DND-41 (cell line): ENCODE results near the gene SENP7.
"Not testable (repeated sequence)": the region's sequence is repeated elsewhere in the genome, so short reads cannot be mapped to it uniquely, and the experiment has no call there.

Source experiments
- ATAC-seq: fragments of 200-7000 bp; cut with Tn5 transposase; 3 replicates; pipeline ENCODE4 v1.9.1; 2021; ENCODE audit warnings: low read depth; ENCODE audit not compliant: insufficient read depth
- DNase-seq: peaks from one replicate; pipeline ENCODE4 v3.0.0-alpha.2; 2020
- H2AFZ ChIP-seq: 2 replicates; pipeline ENCODE4 v1.6.0; 2012; ENCODE audit warnings: low read depth, low read length
- H3K27ac ChIP-seq: 2 replicates; pipeline ENCODE4 v1.5.1; 2012; ENCODE audit warnings: low read length, inconsistent platforms
- H3K27me3 ChIP-seq: fragments of 200-600 bp; sonication (generic); 2 replicates; pipeline ENCODE4 v1.6.0; 2012; ENCODE audit warnings: low read length, mild to moderate bottlenecking, inconsistent platforms; ENCODE audit not compliant: insufficient read depth, poor library complexity
- H3K36me3 ChIP-seq: 2 replicates; pipeline ENCODE4 v1.5.1; 2012; ENCODE audit warnings: low read length, inconsistent platforms; ENCODE audit not compliant: insufficient read depth
- H3K4me1 ChIP-seq: 2 replicates; pipeline ENCODE4 v1.5.1; 2012; ENCODE audit warnings: mild to moderate bottlenecking, low read length; ENCODE audit not compliant: insufficient read depth
- H3K4me2 ChIP-seq: 2 replicates; pipeline ENCODE4 v1.6.0; 2012; ENCODE audit warnings: mild to moderate bottlenecking, moderate library complexity, low read length, inconsistent platforms; ENCODE audit not compliant: insufficient read depth
- H3K4me3 ChIP-seq, 2 experiments: fragments of 200-600 bp in 1 of 2; shearing (Covaris generic) in 1 of 2; 2 replicates each; pipeline ENCODE4 v1.5.1; 2012 to 2016; ENCODE audit warnings: inconsistent platforms in 2 of 2, low read length in 2 of 2, mild to moderate bottlenecking in 2 of 2, low read depth in 1 of 2, moderate library complexity in 1 of 2
- H3K79me2 ChIP-seq: 2 replicates; pipeline ENCODE4 v1.6.0; 2012; ENCODE audit warnings: low read length, inconsistent platforms; ENCODE audit not compliant: insufficient read depth
- H3K9ac ChIP-seq: 2 replicates; pipeline ENCODE4 v1.6.0; 2012; ENCODE audit warnings: low read depth, mild to moderate bottlenecking, inconsistent platforms, low read length, moderate library complexity
- H3K9me3 ChIP-seq: 2 replicates; pipeline ENCODE4 v1.5.1; 2012; ENCODE audit warnings: low read length, moderate library complexity, mild to moderate bottlenecking, inconsistent platforms; ENCODE audit not compliant: insufficient read depth, severe bottlenecking
- H4K20me1 ChIP-seq: 2 replicates; pipeline ENCODE4 v1.6.0; 2012; ENCODE audit warnings: low read length; ENCODE audit not compliant: insufficient read depth
- CTCF ChIP-seq: IDR thresholded peaks from 2 replicates; pipeline ENCODE4 v1.5.1; 2012; ENCODE audit warnings: borderline replicate concordance, low read length, moderate library complexity, mild to moderate bottlenecking; ENCODE audit not compliant: poor library complexity, severe bottlenecking; ENCODE audit errors: extremely low read depth
- EZH2 ChIP-seq: IDR thresholded peaks from 3 replicates; pipeline ENCODE4 v1.6.1; 2012; ENCODE audit warnings: borderline replicate concordance, low read depth, mild to moderate bottlenecking, moderate library complexity, low read length, inconsistent platforms; ENCODE audit not compliant: severe bottlenecking

Gene SENP7

GRCh38 chr3:101310978-101311375 is 202.0 kb downstream of the SENP7 start:
- DNase-seq, result no peak

DNA sequence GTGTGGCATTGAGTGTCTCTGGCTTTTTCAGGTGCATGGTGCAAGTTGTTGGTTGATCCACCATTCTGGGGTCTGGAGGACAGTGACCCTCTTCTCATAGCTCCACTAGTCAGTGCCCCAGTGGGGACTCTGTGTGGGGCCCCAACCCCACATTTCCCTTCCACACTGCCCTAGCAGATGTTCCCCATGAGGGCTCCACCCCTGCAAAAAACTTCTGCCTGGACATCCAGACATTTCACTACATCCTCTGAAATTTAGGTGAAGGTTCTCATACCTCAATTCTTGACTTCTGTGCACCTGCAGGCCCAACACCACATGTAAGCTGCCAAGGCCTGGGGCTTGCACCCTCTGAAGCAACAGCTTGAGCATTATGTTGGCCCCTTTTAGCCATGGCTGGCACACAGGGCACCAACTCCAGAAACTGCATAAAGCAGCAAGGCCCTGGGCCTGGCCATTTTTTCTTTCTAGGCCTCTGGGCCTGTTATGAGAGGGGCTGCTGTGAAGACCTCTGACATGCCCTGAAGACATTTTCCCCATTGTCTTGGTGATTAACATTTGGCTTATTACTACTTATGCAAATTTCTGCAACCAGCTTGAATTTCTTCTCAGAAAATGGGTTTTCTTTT is 204.8 kb downstream of the SENP7 start:
- peak; percentile 21 for DNase-seq
- not testable (repeated sequence) for H3K4me1 ChIP-seq, H3K9me3 ChIP-seq, H3K4me2 ChIP-seq, H3K9ac ChIP-seq, H2AFZ ChIP-seq, H3K36me3 ChIP-seq, H3K4me3 ChIP-seq, H3K27ac ChIP-seq, ATAC-seq, H3K79me2 ChIP-seq, H4K20me1 ChIP-seq, H3K27me3 ChIP-seq

More at GRCh38 chr3:101310978-101311375, 202.0 kb downstream of the SENP7 start:
- Histone ChIP-seq H4K20me1 (no peaks in the 10 kb centered on the region), H3K9me3 (peaks cover 9% of the 10 kb centered on the region), H2AFZ (no peak overlapping the region), H3K4me3 (no peak overlapping the region), H3K9ac (no peak overlapping the region), H3K27ac (no peak overlapping the region), H3K4me2 (no peak overlapping the region), H3K27me3 (no peaks in the 10 kb centered on the region), H3K36me3 (no peaks in the 10 kb centered on the region), H3K4me1 (no peaks in the 10 kb centered on the region), H3K79me2 (no peaks in the 10 kb centered on the region)
- TF ChIP-seq CTCF (no peak), EZH2 (no peak)
- ATAC-seq, result no peak

GRCh38 chr3:101303836-101304235 is 209.2 kb downstream of the SENP7 start:
- no peaks in the 10 kb centered on the region for H3K4me1 ChIP-seq
- H3K9me3 ChIP-seq, result peaks cover 9% of the 10 kb centered on the region
- TF ChIP-seq CTCF, result no peak
- TF ChIP-seq EZH2, result no peak
- no peak overlapping the region for H3K9ac ChIP-seq
- DNase-seq, result no peak
- no peaks in the 10 kb centered on the region for H3K79me2 ChIP-seq
- no peak overlapping the region for H3K4me3 ChIP-seq
- no peak for ATAC-seq
- H3K36me3 ChIP-seq, result no peaks in the 10 kb centered on the region
- no peak overlapping the region for H3K4me2 ChIP-seq
- no peak overlapping the region for H2AFZ ChIP-seq
- H4K20me1 ChIP-seq, result no peaks in the 10 kb centered on the region
- no peak overlapping the region for H3K27ac ChIP-seq
- H3K27me3 ChIP-seq, result no peaks in the 10 kb centered on the region

- Histone ChIP-seq H3K4me3 (no peak overlapping the region), H3K27ac (no peak overlapping the region), H3K4me1 (no peaks in the 10 kb centered on the region), H3K27me3 (no peaks in the 10 kb centered on the region), H3K9me3 (peaks cover 6% of the 10 kb centered on the region), H2AFZ (no peak overlapping the region), H3K9ac (no peak overlapping the region), H3K4me2 (no peak overlapping the region), H3K79me2 (no peaks in the 10 kb centered on the region), H4K20me1 (no peaks in the 10 kb centered on the region), H3K36me3 (no peaks in the 10 kb centered on the region)
- ATAC-seq (no peak), DNase-seq (no peak)
- no peak for TF ChIP-seq EZH2
These were observed 209.8 kb downstream of the SENP7 start for GRCh38 chr3:101303089-101303731.
